Lung (tissue), 12 donors: ENCODE measurements around the gene KRT78. TPM values are rescaled to one million over a fixed set of nuclear protein-coding genes. Genes with fewer than 3 reads are reported as not detected.
A peak's percentile ranks its signal among the peaks of the same experiment; 100 is the strongest.

ENCODE experiments used
- ATAC-seq: fragments of 200-7000 bp; cut with Tn5 transposase; one replicate; pipeline ENCODE4 v1.9.1; 2020; ENCODE audit warnings: moderate number of reproducible peaks; ENCODE audit not compliant: insufficient read depth, low FRiP score
- DNase-seq, 3 donors: peaks; one replicate each; pipeline ENCODE4 v3.0.0-alpha.2; 2013 to 2017
- H3K27ac ChIP-seq, 2 donors: one replicate each; pipeline ENCODE4 v1.5.1; 2013; ENCODE audit warnings: mild to moderate bottlenecking in 2 of 2, moderate library complexity in 2 of 2, control low read depth in 1 of 2, inconsistent platforms in 1 of 2, low read depth in 1 of 2, low read length in 1 of 2
- H3K27me3 ChIP-seq, 3 donors: one replicate each; pipeline ENCODE4 v1.5.1; 2013; ENCODE audit warnings: low read length in 2 of 3; ENCODE audit not compliant: control insufficient read depth in 3 of 3, insufficient read depth in 3 of 3
- H3K36me3 ChIP-seq, 4 donors: one replicate each; pipeline ENCODE4 v1.5.1; 2013; ENCODE audit warnings: low read length in 4 of 4, mild to moderate bottlenecking in 1 of 4, moderate library complexity in 1 of 4; ENCODE audit not compliant: control insufficient read depth in 4 of 4, insufficient read depth in 4 of 4
- H3K4me1 ChIP-seq, 5 donors: one replicate each; pipeline ENCODE4 v1.5.1; 2013; ENCODE audit warnings: low read length in 5 of 5, mild to moderate bottlenecking in 2 of 5, moderate library complexity in 1 of 5; ENCODE audit not compliant: control insufficient read depth in 5 of 5, insufficient read depth in 5 of 5
- H3K4me3 ChIP-seq: one replicate; pipeline ENCODE4 v1.5.1; 2013; ENCODE audit warnings: mild to moderate bottlenecking, control low read depth, moderate library complexity
- H3K9ac ChIP-seq, 2 donors: one replicate each; pipeline ENCODE4 v1.5.1; 2013; ENCODE audit warnings: low read length in 2 of 2, control low read depth in 1 of 2; ENCODE audit not compliant: insufficient read depth in 1 of 2
- H3K9me3 ChIP-seq, 4 donors: one replicate each; pipeline ENCODE4 v1.5.1; 2013; ENCODE audit warnings: low read length in 3 of 4, mild to moderate bottlenecking in 1 of 4, moderate library complexity in 1 of 4; ENCODE audit not compliant: control insufficient read depth in 4 of 4, insufficient read depth in 3 of 4
- WGBS, 2 donors: extraction: QIAGEN DNeasy Blood & Tissue Kit; methylation state at CpG; one replicate each; pipeline ENCODE4 v1.1.7; 2013; 5-methylcytosine and 5-hydroxymethylcytosine counted together
- polyA plus RNA-seq, 2 donors: library from polyadenylated mRNA; stranded (reverse); fragments of 200-250 nt; gene quantifications; one replicate each; pipeline ENCODE4 v1.2.1, GENCODE V29; 2013
- total RNA-seq, 2 donors: library from RNA; depleted of rRNA in 1 of 2; stranded (reverse); fragments of >200 nt in 1 of 2; gene quantifications; one replicate each; pipeline ENCODE4 v1.2.1, GENCODE V29; 2014 to 2021
- TF ChIP-seq, protein P1 (sequence below): IDR thresholded peaks from 2 replicates; pipeline ENCODE4 v1.5.1; 2012; ENCODE audit warnings: mild to moderate bottlenecking; ENCODE audit errors: control extremely low read depth, extremely low read depth
- donor health status: control.
- donor health status: control.
- donor health status: Bipolar disorder and iron deficiency.
- donor health status: healthy.
- donor health status: DM: yes; HTN: yes; CAD: no.

KRT78 gene
- total and polyA plus RNA-seq, 4 donors: 0.02 to 0.65 TPM; not detected in 2

DNA sequence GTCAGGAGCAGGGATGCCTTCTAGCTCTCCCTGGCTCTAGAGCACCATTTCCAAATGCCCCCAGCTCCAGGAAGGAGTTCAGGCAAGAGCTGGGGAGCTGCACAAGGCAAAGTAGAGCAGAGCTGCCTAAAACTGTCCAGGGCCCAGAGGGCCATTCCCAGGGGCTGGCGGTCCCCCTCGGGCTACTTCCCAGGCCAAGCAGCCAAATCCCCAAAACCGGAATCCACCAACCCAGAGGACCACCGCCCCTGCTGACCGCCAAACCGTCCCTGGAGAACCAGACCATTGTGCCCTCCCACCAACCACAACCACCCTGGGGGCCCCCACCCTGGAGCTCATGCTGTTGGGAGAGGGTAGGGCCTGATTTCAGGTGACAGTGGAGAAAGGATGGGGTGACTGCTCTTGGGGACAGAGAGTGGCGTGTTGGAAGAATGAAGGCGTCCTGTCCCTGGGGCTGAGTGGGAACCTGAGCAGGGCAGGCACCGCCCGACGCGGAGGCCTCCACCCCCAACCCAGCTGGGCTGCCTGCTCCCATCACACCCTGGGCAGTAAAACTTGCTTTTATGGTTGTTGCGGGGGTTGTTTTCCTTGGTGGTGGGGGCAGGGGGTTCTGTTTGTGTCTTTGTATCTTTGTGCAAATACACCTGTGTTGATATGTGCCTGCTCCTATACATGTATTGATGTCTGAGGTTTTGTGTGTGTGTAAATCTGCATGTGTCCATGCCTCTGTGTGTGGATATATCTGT, 24.0 kb upstream of the KRT78 start:
- no peak overlapping the region for H3K27ac ChIP-seq

DNA sequence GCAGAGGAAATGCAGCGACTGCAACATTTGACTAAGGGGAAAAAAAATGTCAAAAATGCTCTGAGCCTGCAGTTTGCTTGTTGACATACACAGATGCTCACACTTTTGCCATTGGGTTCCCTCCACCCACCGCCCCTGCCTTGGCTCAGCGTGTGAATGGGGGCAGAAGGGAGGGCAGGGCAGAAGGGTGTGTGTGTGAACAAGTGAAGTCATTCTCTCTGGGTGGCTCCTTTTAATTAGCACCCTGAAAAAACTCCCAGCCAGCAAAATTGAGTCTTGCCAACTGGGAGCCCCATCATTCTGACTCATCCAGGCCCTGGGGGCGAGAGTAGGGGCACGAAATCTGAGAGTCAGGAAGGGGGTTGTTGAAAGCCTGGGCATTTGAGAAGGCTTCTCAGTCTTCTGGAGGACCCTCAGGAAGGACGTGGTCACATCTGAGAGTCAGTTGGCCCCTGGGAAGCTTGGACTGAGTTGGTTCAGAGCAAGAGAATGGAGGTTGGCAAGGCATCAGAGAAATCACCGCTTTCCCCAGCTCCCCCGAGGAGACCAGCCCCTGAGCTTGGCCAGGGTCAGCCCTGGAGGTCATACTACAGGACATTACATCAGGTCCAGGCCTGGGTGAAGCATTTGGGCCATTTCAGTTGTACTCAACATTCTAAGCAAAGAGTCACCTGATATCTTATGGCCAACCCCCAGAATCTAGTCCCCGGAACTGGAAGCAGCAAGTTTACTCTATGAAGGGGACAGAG, 22.7 kb upstream of the KRT78 start:
- Histone ChIP-seq H3K27ac (peak overlapping the region in 1 of 2 donors; percentile 61), H3K27me3 (no peaks in the 10 kb centered on the region), H3K4me3 (no peak overlapping the region), H3K9ac (peak overlapping the region in 1 of 2 donors; percentile 54), H3K9me3 (no peaks in the 10 kb centered on the region), H3K4me1 (peaks cover 0 to 12% (median 9%) of the 10 kb centered on the region in 5 donors), H3K36me3 (no peaks in the 10 kb centered on the region)
- 64 to 71% methylated on average over 9 of the region's 9 CpGs for WGBS, 2 donors
- ATAC-seq: no peak
- TF ChIP-seq, protein P1, sequence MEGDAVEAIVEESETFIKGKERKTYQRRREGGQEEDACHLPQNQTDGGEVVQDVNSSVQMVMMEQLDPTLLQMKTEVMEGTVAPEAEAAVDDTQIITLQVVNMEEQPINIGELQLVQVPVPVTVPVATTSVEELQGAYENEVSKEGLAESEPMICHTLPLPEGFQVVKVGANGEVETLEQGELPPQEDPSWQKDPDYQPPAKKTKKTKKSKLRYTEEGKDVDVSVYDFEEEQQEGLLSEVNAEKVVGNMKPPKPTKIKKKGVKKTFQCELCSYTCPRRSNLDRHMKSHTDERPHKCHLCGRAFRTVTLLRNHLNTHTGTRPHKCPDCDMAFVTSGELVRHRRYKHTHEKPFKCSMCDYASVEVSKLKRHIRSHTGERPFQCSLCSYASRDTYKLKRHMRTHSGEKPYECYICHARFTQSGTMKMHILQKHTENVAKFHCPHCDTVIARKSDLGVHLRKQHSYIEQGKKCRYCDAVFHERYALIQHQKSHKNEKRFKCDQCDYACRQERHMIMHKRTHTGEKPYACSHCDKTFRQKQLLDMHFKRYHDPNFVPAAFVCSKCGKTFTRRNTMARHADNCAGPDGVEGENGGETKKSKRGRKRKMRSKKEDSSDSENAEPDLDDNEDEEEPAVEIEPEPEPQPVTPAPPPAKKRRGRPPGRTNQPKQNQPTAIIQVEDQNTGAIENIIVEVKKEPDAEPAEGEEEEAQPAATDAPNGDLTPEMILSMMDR: no peak
- peak; percentile 49 to 72 (median 70) for DNase-seq

More for the DNA sequence above, 24.0 kb upstream of the KRT78 start:
- no peaks in the 10 kb centered on the region for H3K9me3 ChIP-seq
- ATAC-seq (no peak), DNase-seq (no peak)
- peaks cover 0 to 12% (median 4%) of the 10 kb centered on the region in 5 donors for H3K4me1 ChIP-seq
- H3K27me3 ChIP-seq: no peaks in the 10 kb centered on the region
- no peak overlapping the region for H3K9ac ChIP-seq
- H3K4me3 ChIP-seq: no peak overlapping the region
- H3K36me3 ChIP-seq: no peaks in the 10 kb centered on the region
- 91 to 95% methylated on average over 13 of the region's 13 CpGs for WGBS, 2 donors
- TF ChIP-seq, protein P1: no peak

DNA sequence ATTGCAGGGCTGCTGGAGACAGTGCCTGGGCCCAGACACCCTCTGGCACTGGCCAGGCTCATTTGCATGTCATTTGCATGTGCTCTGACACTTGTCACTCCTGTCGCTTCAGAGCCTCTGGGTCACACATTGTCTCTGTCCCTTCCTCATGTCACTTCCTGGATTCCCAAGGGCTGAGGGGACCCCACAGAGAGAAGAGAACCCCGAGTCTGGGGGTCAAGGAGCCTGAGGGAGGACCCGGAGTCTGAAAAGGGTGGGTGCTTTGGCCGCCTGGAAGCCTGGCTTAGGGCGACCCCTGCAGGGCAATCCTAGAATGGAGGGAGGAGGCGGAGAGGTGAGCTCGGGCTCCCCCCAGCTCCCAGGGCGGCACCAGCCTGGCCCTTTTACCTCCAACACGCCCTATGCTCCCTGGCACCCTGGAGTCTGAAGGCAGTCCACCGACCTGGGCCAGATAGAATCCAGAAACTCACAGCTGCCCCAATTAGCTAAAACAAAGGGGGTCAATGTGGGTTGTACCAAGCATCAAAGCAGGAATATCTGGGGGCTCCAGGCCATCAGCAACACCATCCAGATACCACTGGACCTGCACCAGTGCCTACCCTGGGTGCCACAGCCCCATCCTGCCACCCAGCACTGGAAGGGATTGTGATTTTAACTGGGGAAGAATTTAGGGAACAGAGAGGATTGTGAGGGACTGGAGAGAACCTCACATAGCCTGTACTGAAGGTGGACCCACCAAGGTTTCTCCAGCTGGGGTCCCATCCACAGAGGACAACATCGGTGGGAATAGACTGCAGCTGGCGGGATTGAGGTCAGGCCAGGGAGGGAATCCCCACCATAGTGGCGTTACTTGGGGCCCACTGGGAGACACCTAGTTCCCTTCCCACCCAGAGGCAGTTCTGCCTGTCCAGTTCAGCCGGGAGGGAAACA, 21.8 kb upstream of the KRT78 start:
- Histone ChIP-seq H3K4me3 (no peak overlapping the region), H3K9ac (peak overlapping the region in 1 of 2 donors; percentile 54), H3K27me3 (no peaks in the 10 kb centered on the region), H3K4me1 (peaks cover 0 to 12% (median 9%) of the 10 kb centered on the region in 5 donors), H3K27ac (no peak overlapping the region), H3K9me3 (no peaks in the 10 kb centered on the region), H3K36me3 (no peaks in the 10 kb centered on the region)
- 36% methylated on average over 14 of the region's 14 CpGs for WGBS, 2 donors
- DNase-seq (peak in 2 of 3 donors; percentile 33 to 57), ATAC-seq (peak; percentile 31)
- TF ChIP-seq, protein P1: peak; percentile 37
